ENCODE results near the gene DHX30.

- no peak for TF ChIP-seq CTCF (conservative IDR thresholded peaks at IDR 0.05; ENCODE audit: low read depth, low read length)
- no peak for TF ChIP-seq EZH2 (IDR thresholded peaks at IDR 0.05; ENCODE audit: borderline replicate concordance, low read depth, low read length, poor library complexity, severe bottlenecking)
Observed at GRCh38 chr3:47877290-47877689, 74.4 kb downstream of the DHX30 start.
